ENCODE results near the gene FBXW10.
"Not testable (repeated sequence)": the region's sequence is repeated elsewhere in the genome, so short reads cannot be mapped to it uniquely, and the experiment has no call there.

FBXW10 gene

DNA sequence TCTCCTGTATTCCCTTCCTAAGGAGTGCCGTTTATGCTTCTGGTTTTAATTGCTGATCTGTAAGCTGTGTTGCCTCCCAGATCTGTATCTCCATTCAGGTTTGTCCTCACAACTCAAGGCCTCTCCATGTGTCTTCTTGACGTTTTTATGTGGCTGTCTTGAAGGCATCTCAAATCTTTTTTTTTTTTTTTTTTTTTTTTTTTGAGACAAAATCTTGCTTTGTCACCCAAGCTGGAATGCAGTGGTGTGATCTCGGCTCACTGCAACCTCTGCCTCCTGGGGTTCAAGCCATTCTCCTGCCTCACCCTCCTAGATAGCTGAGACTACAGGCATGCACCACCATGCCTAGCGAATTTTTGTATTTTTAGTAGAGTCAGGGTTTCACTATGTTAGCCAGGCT is 51.0 kb downstream of the FBXW10 start:
- H2BK12ac ChIP-seq (ENCODE audit: low read length in 2 of 2); H3K4me3 ChIP-seq (ENCODE audit: insufficient read depth in 1 of 2, low read depth in 1 of 2, low read length in 2 of 2); H3K9me3 ChIP-seq (ENCODE audit: control insufficient read depth, low read length); H3K27ac ChIP-seq (ENCODE audit: low read length, poor library complexity, severe bottlenecking); H2BK15ac ChIP-seq (ENCODE audit: low read depth, poor library complexity, severe bottlenecking); H3K18ac ChIP-seq (ENCODE audit: low read depth in 1 of 2, low read length in 2 of 2); H2BK120ac ChIP-seq (ENCODE audit: low read depth, low read length); H3K4me1 ChIP-seq (ENCODE audit: control insufficient read depth, insufficient read depth, low read depth, low read length); H3K14ac ChIP-seq (ENCODE audit: low read length in 2 of 2); H3K79me1 ChIP-seq (replicated peaks; ENCODE audit: low read length, poor library complexity, severe bottlenecking); H3K27me3 ChIP-seq (ENCODE audit: control insufficient read depth in 1 of 2, insufficient read depth in 1 of 2, low read length in 2 of 2); H2BK5ac ChIP-seq (ENCODE audit: low read depth, low read length, poor library complexity, severe bottlenecking); H4K91ac ChIP-seq (ENCODE audit: low read length); H3K9ac ChIP-seq (ENCODE audit: low read length); H2AFZ ChIP-seq (ENCODE audit: low read depth, low read length); H3K4me2 ChIP-seq (ENCODE audit: low read length, poor library complexity, severe bottlenecking); H2AK5ac ChIP-seq (ENCODE audit: low read length, severe bottlenecking); H3K23ac ChIP-seq (ENCODE audit: low read length in 2 of 2); H4K8ac ChIP-seq (ENCODE audit: low read length); H3K4ac ChIP-seq (ENCODE audit: low read depth in 1 of 2, low read length in 2 of 2): not testable (repeated sequence)
- DNase-seq, result peak; percentile 5
- peaks cover 6 to 20% of the 10 kb centered on the region in 2 experiments for H3K36me3 ChIP-seq (ENCODE audit: control insufficient read depth in 1 of 2, insufficient read depth in 2 of 2, low read depth in 1 of 2, low read length in 2 of 2)
- WGBS, result 74% methylated on average over 3 of the region's 4 CpGs

DNA sequence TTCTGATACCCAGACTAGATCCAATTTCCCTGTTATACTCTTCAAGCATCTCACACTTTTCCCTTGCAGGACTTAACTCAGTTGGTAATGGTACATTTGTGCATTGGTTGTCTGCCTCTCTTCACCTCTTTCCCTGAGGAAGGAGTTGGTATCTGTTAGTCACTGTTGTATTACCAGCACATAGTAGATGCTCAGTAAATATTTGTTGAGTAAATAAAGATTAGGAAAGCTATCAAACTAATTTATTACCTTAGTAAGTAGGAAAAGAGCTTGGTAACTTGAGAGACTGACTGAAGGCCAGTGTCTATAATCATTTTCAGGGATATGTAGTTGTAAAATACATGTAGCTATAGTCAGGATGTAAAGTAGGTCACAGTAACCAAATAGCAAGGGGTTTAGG is 53.0 kb downstream of the FBXW10 start:
- not testable (repeated sequence) for DNase-seq; H3K9ac ChIP-seq (ENCODE audit: low read length)
- H3K36me3 ChIP-seq (ENCODE audit: control insufficient read depth in 1 of 2, insufficient read depth in 2 of 2, low read depth in 1 of 2, low read length in 2 of 2), result peaks cover 9 to 30% of the 10 kb centered on the region in 2 experiments

DNA sequence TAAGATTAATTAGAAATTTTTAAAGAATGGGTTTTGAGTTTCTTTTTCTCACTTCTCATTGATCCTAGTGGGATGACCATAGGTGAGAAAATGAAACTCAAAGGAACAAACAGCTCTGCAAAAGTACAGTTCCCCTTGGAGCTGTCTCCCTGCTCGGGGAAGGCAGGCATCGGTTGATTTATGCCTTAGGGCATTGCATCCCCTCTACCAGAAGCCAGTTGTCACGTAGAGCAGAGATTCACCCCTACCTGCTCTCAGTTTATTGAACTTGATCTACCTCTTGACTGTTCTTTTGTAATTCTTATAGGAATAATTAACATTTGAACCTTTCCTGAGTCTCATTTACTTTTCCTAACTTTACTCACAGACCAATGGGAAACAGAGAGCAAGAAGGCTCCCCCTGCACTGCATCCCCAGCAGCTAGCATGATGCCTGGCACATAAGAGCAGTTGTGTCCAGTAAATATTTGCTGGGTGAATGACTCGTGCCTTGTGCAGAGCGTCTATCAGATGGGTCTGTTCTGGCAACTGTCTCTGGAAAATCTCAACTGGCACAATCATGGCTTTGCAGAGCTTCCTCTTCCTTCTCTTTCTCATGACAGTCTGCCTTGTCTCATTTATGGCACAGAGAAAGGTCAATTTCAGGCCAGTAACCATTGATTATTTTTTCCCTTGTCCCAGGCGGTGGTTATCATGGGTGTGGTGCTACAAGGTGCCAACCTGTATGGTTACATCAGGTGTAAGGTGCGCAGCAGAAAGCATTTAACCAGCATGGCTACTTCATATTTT is 59.8 kb downstream of the FBXW10 start:
- not testable (repeated sequence) for H3K9me3 ChIP-seq (ENCODE audit: control insufficient read depth, low read length); H3K9ac ChIP-seq (ENCODE audit: low read length); H3K4me3 ChIP-seq (ENCODE audit: insufficient read depth in 1 of 2, low read depth in 1 of 2, low read length in 2 of 2); H3K4me1 ChIP-seq (ENCODE audit: control insufficient read depth, insufficient read depth, low read depth, low read length); H3K4me2 ChIP-seq (ENCODE audit: low read length, poor library complexity, severe bottlenecking); DNase-seq; H4K91ac ChIP-seq (ENCODE audit: low read length); H2BK5ac ChIP-seq (ENCODE audit: low read depth, low read length, poor library complexity, severe bottlenecking); H3K18ac ChIP-seq (ENCODE audit: low read depth in 1 of 2, low read length in 2 of 2); H4K8ac ChIP-seq (ENCODE audit: low read length); H3K79me1 ChIP-seq (replicated peaks; ENCODE audit: low read length, poor library complexity, severe bottlenecking); H2BK120ac ChIP-seq (ENCODE audit: low read depth, low read length); H3K27me3 ChIP-seq (ENCODE audit: control insufficient read depth in 1 of 2, insufficient read depth in 1 of 2, low read length in 2 of 2); H2BK15ac ChIP-seq (ENCODE audit: low read depth, poor library complexity, severe bottlenecking); H3K23ac ChIP-seq (ENCODE audit: low read length in 2 of 2); H2AK5ac ChIP-seq (ENCODE audit: low read length, severe bottlenecking); H3K27ac ChIP-seq (ENCODE audit: low read length, poor library complexity, severe bottlenecking); H2AFZ ChIP-seq (ENCODE audit: low read depth, low read length); H3K14ac ChIP-seq (ENCODE audit: low read length in 2 of 2); H3K4ac ChIP-seq (ENCODE audit: low read depth in 1 of 2, low read length in 2 of 2); H2BK12ac ChIP-seq (ENCODE audit: low read length in 2 of 2)
- 65% methylated on average over 2 of the region's 7 CpGs for whole genome bisulfite sequencing
- peaks cover 7 to 38% of the 10 kb centered on the region in 2 experiments for H3K36me3 ChIP-seq (ENCODE audit: control insufficient read depth in 1 of 2, insufficient read depth in 2 of 2, low read depth in 1 of 2, low read length in 2 of 2)

More for the DNA sequence above, 53.0 kb downstream of the FBXW10 start:
- not testable (repeated sequence) for H2BK12ac ChIP-seq (ENCODE audit: low read length in 2 of 2); H2AK5ac ChIP-seq (ENCODE audit: low read length, severe bottlenecking); H3K27me3 ChIP-seq (ENCODE audit: control insufficient read depth in 1 of 2, insufficient read depth in 1 of 2, low read length in 2 of 2); H3K4me1 ChIP-seq (ENCODE audit: control insufficient read depth, insufficient read depth, low read depth, low read length); H3K4ac ChIP-seq (ENCODE audit: low read depth in 1 of 2, low read length in 2 of 2); H2BK15ac ChIP-seq (ENCODE audit: low read depth, poor library complexity, severe bottlenecking); H3K14ac ChIP-seq (ENCODE audit: low read length in 2 of 2); H2BK120ac ChIP-seq (ENCODE audit: low read depth, low read length); H4K8ac ChIP-seq (ENCODE audit: low read length); H3K4me2 ChIP-seq (ENCODE audit: low read length, poor library complexity, severe bottlenecking); H3K23ac ChIP-seq (ENCODE audit: low read length in 2 of 2); H2AFZ ChIP-seq (ENCODE audit: low read depth, low read length); H3K9me3 ChIP-seq (ENCODE audit: control insufficient read depth, low read length); H3K18ac ChIP-seq (ENCODE audit: low read depth in 1 of 2, low read length in 2 of 2); H3K27ac ChIP-seq (ENCODE audit: low read length, poor library complexity, severe bottlenecking); H4K91ac ChIP-seq (ENCODE audit: low read length); H3K4me3 ChIP-seq (ENCODE audit: insufficient read depth in 1 of 2, low read depth in 1 of 2, low read length in 2 of 2); H2BK5ac ChIP-seq (ENCODE audit: low read depth, low read length, poor library complexity, severe bottlenecking); H3K79me1 ChIP-seq (replicated peaks; ENCODE audit: low read length, poor library complexity, severe bottlenecking)

DNA sequence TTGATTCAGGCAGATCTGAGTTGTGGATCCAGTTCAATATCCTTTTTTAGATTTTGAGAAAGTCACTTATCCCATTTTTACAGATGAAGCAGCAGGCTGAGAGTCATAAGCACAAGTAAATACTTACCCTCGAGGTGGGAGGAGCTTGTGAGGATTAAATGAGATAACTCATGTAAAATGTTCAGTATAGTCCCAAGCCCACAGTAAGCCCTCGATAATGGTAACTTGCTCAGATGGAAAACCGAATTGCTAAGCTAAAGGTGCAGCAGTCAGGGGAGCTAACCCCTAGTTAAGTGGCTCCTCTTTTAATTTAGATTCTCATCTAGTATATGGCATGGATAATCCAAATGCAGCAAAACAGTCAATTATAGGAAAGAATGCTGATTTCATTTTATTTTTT is 72.1 kb downstream of the FBXW10 start:
- not testable (repeated sequence) for DNase-seq; H3K9ac ChIP-seq (ENCODE audit: low read length); H2AFZ ChIP-seq (ENCODE audit: low read depth, low read length); H3K4ac ChIP-seq (ENCODE audit: low read depth in 1 of 2, low read length in 2 of 2); H2BK15ac ChIP-seq (ENCODE audit: low read depth, poor library complexity, severe bottlenecking); H3K4me1 ChIP-seq (ENCODE audit: control insufficient read depth, insufficient read depth, low read depth, low read length); H4K8ac ChIP-seq (ENCODE audit: low read length); H3K9me3 ChIP-seq (ENCODE audit: control insufficient read depth, low read length); H3K79me1 ChIP-seq (replicated peaks; ENCODE audit: low read length, poor library complexity, severe bottlenecking); H3K36me3 ChIP-seq (ENCODE audit: control insufficient read depth in 1 of 2, insufficient read depth in 2 of 2, low read depth in 1 of 2, low read length in 2 of 2); H3K27ac ChIP-seq (ENCODE audit: low read length, poor library complexity, severe bottlenecking); H3K18ac ChIP-seq (ENCODE audit: low read depth in 1 of 2, low read length in 2 of 2); H3K27me3 ChIP-seq (ENCODE audit: control insufficient read depth in 1 of 2, insufficient read depth in 1 of 2, low read length in 2 of 2); H3K14ac ChIP-seq (ENCODE audit: low read length in 2 of 2); H2BK120ac ChIP-seq (ENCODE audit: low read depth, low read length); H3K4me2 ChIP-seq (ENCODE audit: low read length, poor library complexity, severe bottlenecking); H2BK5ac ChIP-seq (ENCODE audit: low read depth, low read length, poor library complexity, severe bottlenecking); H2BK12ac ChIP-seq (ENCODE audit: low read length in 2 of 2); H4K91ac ChIP-seq (ENCODE audit: low read length); H2AK5ac ChIP-seq (ENCODE audit: low read length, severe bottlenecking); H3K23ac ChIP-seq (ENCODE audit: low read length in 2 of 2); H3K4me3 ChIP-seq (ENCODE audit: insufficient read depth in 1 of 2, low read depth in 1 of 2, low read length in 2 of 2)
- 70% methylated on average over 2 of the region's 3 CpGs for WGBS

Measured in mesenchymal stem cell (in vitro differentiated cells and primary cell).